H1 (cell line): ENCODE measurements around the gene TTC31. TPM values are rescaled to one million over a fixed set of nuclear protein-coding genes. Genes with fewer than 3 reads are reported as not detected.
A peak's percentile ranks its signal among the peaks of the same experiment; 100 is the strongest.

Source experiments
- CTCF ChIA-PET: fragments of 300-600 bp; sonication (Branson Sonifier 250); formaldehyde crosslinking; loops from one replicate; lab custom pipeline; 2021; ENCODE audit not compliant: partially characterized antibody; lab: Charles Lee
- POLR2A ChIA-PET: fragments of 300-600 bp; sonication (Branson Sonifier 250); formaldehyde crosslinking; loops from one replicate; lab custom pipeline; 2021; ENCODE audit warnings: inconsistent platforms; ENCODE audit not compliant: partially characterized antibody; lab: Charles Lee
- DNase-seq, 2 experiments: peaks; one replicate each; pipeline versions ENCODE4 v3.0.0 to v3.0.0-alpha.2; 2010 to 2022; ENCODE audit warnings: low spot score in 2 of 2, low read depth in 1 of 2, mixed read lengths in 1 of 2
- FAIRE-seq: peaks from 2 replicates; lab custom pipeline; 2011; peaks lifted over from hg19 to GRCh38; lab: Jason Lieb, UNC
- H2AFZ ChIP-seq: 2 replicates; pipeline ENCODE4 v1.8.1; 2012; ENCODE audit warnings: low read length, inconsistent platforms
- H2AK5ac ChIP-seq: 2 replicates; pipeline ENCODE4 v1.6.1; 2013; ENCODE audit warnings: low read depth, low read length
- H2BK120ac ChIP-seq: replicated peaks from 2 replicates; pipeline ENCODE3; 2013; ENCODE audit warnings: low read depth, low read length, inconsistent platforms
- H2BK12ac ChIP-seq: 2 replicates; pipeline ENCODE4 v1.6.1; 2013; ENCODE audit warnings: low read depth, low read length
- H2BK15ac ChIP-seq: 2 replicates; pipeline ENCODE4 v1.6.1; 2013; ENCODE audit warnings: low read length
- H2BK20ac ChIP-seq: 2 replicates; pipeline ENCODE4 v1.6.1; 2013; ENCODE audit warnings: low read length
- H2BK5ac ChIP-seq: 2 replicates; pipeline ENCODE4 v1.6.1; 2013; ENCODE audit warnings: low read depth, low read length
- H3K14ac ChIP-seq: 2 replicates; pipeline ENCODE4 v1.6.1; 2013; ENCODE audit warnings: inconsistent platforms; ENCODE audit not compliant: insufficient read length
- H3K18ac ChIP-seq: 2 replicates; pipeline ENCODE4 v1.6.1; 2013; ENCODE audit warnings: low read length; ENCODE audit errors: extremely low read depth
- H3K23ac ChIP-seq: 2 replicates; pipeline ENCODE4 v1.6.1; 2013; ENCODE audit warnings: inconsistent platforms; ENCODE audit not compliant: insufficient read length
- H3K23me2 ChIP-seq: 2 replicates; pipeline ENCODE4 v1.6.1; 2013; ENCODE audit warnings: low read depth, low read length
- H3K27ac ChIP-seq: 2 replicates; pipeline ENCODE4 v1.6.1; 2011; ENCODE audit warnings: low read depth, low read length, inconsistent platforms
- H3K27me3 ChIP-seq, 4 experiments: replicated peaks in 1 of 4; 1 replicate in 1 of 4; 2 replicates in 3 of 4; pipeline versions ENCODE4 v1.6.1 to v1.8.1; 2011 to 2013; ENCODE audit warnings: low read length in 3 of 4, mild to moderate bottlenecking in 3 of 4, inconsistent platforms in 2 of 4, mixed read lengths in 2 of 4, moderate library complexity in 1 of 4; ENCODE audit not compliant: control insufficient read depth in 3 of 4, insufficient read depth in 3 of 4; ENCODE audit errors: extremely low read depth in 1 of 4
- H3K36me3 ChIP-seq, 4 experiments: 2 replicates each; pipeline versions ENCODE4 v1.6.1 to v1.8.1; 2011 to 2013; ENCODE audit warnings: mild to moderate bottlenecking in 4 of 4, low read length in 3 of 4, moderate library complexity in 2 of 4, control low read depth in 1 of 4, inconsistent platforms in 1 of 4; ENCODE audit not compliant: insufficient read depth in 4 of 4, control insufficient read depth in 2 of 4
- H3K4ac ChIP-seq: replicated peaks from 2 replicates; pipeline ENCODE3; 2013; ENCODE audit warnings: low read length, low read depth, mixed read lengths, inconsistent platforms; ENCODE audit not compliant: insufficient read length
- H3K4me1 ChIP-seq, 4 experiments: replicated peaks in 1 of 4; 1 replicate in 1 of 4; 2 replicates in 3 of 4; pipeline versions ENCODE4 v1.6.1 to v1.8.1; 2011 to 2013; ENCODE audit warnings: low read length in 3 of 4, inconsistent platforms in 2 of 4, mixed read lengths in 1 of 4; ENCODE audit not compliant: insufficient read depth in 4 of 4, control insufficient read depth in 3 of 4
- H3K4me2 ChIP-seq, 2 experiments: 2 replicates each; pipeline versions ENCODE4 v1.6.1 to v1.8.1; 2011 to 2013; ENCODE audit warnings: low read depth in 2 of 2, low read length in 2 of 2, control low read depth in 1 of 2, inconsistent platforms in 1 of 2, mild to moderate bottlenecking in 1 of 2; ENCODE audit not compliant: insufficient read depth in 1 of 2
- H3K4me3 ChIP-seq, 4 experiments: fragments of 200-600, 300-600 bp in 1 of 4; sonication (generic), shearing (Covaris generic), sonication (Bioruptor Twin) in 1 of 4; 2 replicates each; pipeline versions ENCODE4 v1.5.1 to v1.8.1; 2011 to 2016; ENCODE audit warnings: low read length in 4 of 4, low read depth in 3 of 4, control low read depth in 2 of 4, inconsistent platforms in 2 of 4, mild to moderate bottlenecking in 2 of 4, mixed read lengths in 1 of 4, moderate library complexity in 1 of 4; ENCODE audit not compliant: insufficient read depth in 2 of 4; ENCODE audit errors: extremely low read depth in 1 of 4
- H3K56ac ChIP-seq: replicated peaks from 2 replicates; pipeline ENCODE3; 2013; ENCODE audit warnings: low read depth, mild to moderate bottlenecking, mixed read lengths, low read length, inconsistent platforms; ENCODE audit not compliant: insufficient read length
- H3K79me1 ChIP-seq: 2 replicates; pipeline ENCODE4 v1.6.1; 2013; ENCODE audit warnings: low read depth, low read length, control low read depth
- H3K79me2 ChIP-seq, 2 experiments: 2 replicates each; pipeline versions ENCODE4 v1.6.1 to v1.8.1; 2012 to 2013; ENCODE audit warnings: low read length in 2 of 2, mild to moderate bottlenecking in 2 of 2, inconsistent platforms in 1 of 2; ENCODE audit not compliant: insufficient read depth in 2 of 2, control insufficient read depth in 1 of 2
- H3K9ac ChIP-seq, 4 experiments: replicated peaks in 1 of 4; 1 replicate in 1 of 4; 2 replicates in 3 of 4; pipeline versions ENCODE4 v1.6.1 to v1.8.1; 2011 to 2013; ENCODE audit warnings: low read depth in 3 of 4, low read length in 3 of 4, control low read depth in 2 of 4, mild to moderate bottlenecking in 2 of 4, moderate library complexity in 2 of 4, inconsistent platforms in 1 of 4; ENCODE audit errors: extremely low read depth in 1 of 4
- H3K9me3 ChIP-seq, 2 experiments: 2 replicates each; pipeline versions ENCODE4 v1.6.1 to v1.8.1; 2012 to 2013; ENCODE audit warnings: mild to moderate bottlenecking in 2 of 2, moderate library complexity in 2 of 2, control low read depth in 1 of 2, inconsistent platforms in 1 of 2, low read depth in 1 of 2, low read length in 1 of 2, mixed read lengths in 1 of 2; ENCODE audit not compliant: insufficient read depth in 2 of 2
- H4K20me1 ChIP-seq, 2 experiments: replicated peaks in 1 of 2; 2 replicates each; pipeline versions ENCODE3 to v1.8.1; 2011 to 2013; ENCODE audit warnings: inconsistent platforms in 2 of 2, low read length in 2 of 2, mild to moderate bottlenecking in 1 of 2; ENCODE audit not compliant: insufficient read depth in 2 of 2, control insufficient read depth in 1 of 2
- H4K5ac ChIP-seq: 2 replicates; pipeline ENCODE4 v1.6.1; 2013; ENCODE audit warnings: low read length, low read depth, mixed read lengths, inconsistent platforms; ENCODE audit not compliant: insufficient read length
- H4K8ac ChIP-seq: 2 replicates; pipeline ENCODE4 v1.8.0; 2013; ENCODE audit warnings: mild to moderate bottlenecking, moderate library complexity, low read length, inconsistent platforms; ENCODE audit not compliant: insufficient read depth; ENCODE audit errors: extremely low read depth
- H4K91ac ChIP-seq: replicated peaks from 2 replicates; pipeline ENCODE3; 2013; ENCODE audit warnings: low read length, mixed read lengths, inconsistent platforms; ENCODE audit not compliant: insufficient read length
- CEBPB ChIP-seq: IDR thresholded peaks from 2 replicates; pipeline ENCODE4 v1.6.1; 2012; ENCODE audit warnings: low read depth, low read length
- E2F6 ChIP-seq: IDR thresholded peaks from 2 replicates; pipeline ENCODE4 v1.6.1; 2012; ENCODE audit warnings: inconsistent platforms
- EZH2 ChIP-seq: fragments of 200-600 bp; sonication (generic); IDR thresholded peaks from 2 replicates; pipeline ENCODE4 v1.7.1; 2012; ENCODE audit warnings: low read depth, mild to moderate bottlenecking, moderate library complexity, low read length, inconsistent platforms; ENCODE audit not compliant: severe bottlenecking
- HDAC2 ChIP-seq, 2 experiments: fragments of 300-600 bp in 1 of 2; sonication (generic) in 1 of 2; IDR thresholded peaks; 2 replicates each; pipeline ENCODE4 v1.6.1; 2011 to 2012; ENCODE audit warnings: low read depth in 2 of 2, low read length in 2 of 2, mild to moderate bottlenecking in 2 of 2, moderate library complexity in 2 of 2, borderline replicate concordance in 1 of 2, inconsistent platforms in 1 of 2
- HDAC6 ChIP-seq: IDR thresholded peaks from one replicate; pipeline ENCODE4 v1.7.1; 2012; ENCODE audit warnings: low read depth, mild to moderate bottlenecking, inconsistent platforms, low read length, moderate library complexity
- RFX5 ChIP-seq: IDR thresholded peaks from 2 replicates; pipeline ENCODE4 v1.6.1; 2011; ENCODE audit warnings: low read depth, low read length, improper control_type of control experiment, borderline replicate concordance
- RNF2 ChIP-seq: fragments of 200-900, 300-1000 bp; sonication (generic); IDR thresholded peaks from 2 replicates; pipeline ENCODE4 v1.7.1; 2016; ENCODE audit warnings: borderline replicate concordance, low read depth, mild to moderate bottlenecking, antibody characterized with exemption, low read length; ENCODE audit not compliant: poor library complexity, severe bottlenecking; ENCODE audit errors: missing control alignments
- SUZ12 ChIP-seq: fragments of 200-600 bp; sonication (generic); IDR thresholded peaks from 2 replicates; pipeline ENCODE4 v1.6.1; 2012; ENCODE audit warnings: mild to moderate bottlenecking, inconsistent platforms, low read length, moderate library complexity, mixed read lengths
- TAF7 ChIP-seq: optimal IDR thresholded peaks from 2 replicates; pipeline ENCODE3; 2011; ENCODE audit warnings: low read depth, mild to moderate bottlenecking, inconsistent platforms, low read length, moderate library complexity, borderline replicate concordance
- WGBS, 2 experiments: shearing (Covaris generic) in 1 of 2; methylation state at CpG; one replicate each; pipeline versions ENCODE4 v1.1.6 to v1.1.7; 2013 to 2015; ENCODE audit warnings: low lambda C conversion rate in 2 of 2, mixed read lengths in 2 of 2, inconsistent platforms in 1 of 2, low coverage in 1 of 2, missing lambda C conversion rate in 1 of 2; ENCODE audit not compliant: insufficient replicate concordance in 2 of 2, insufficient coverage in 1 of 2, insufficient read length in 1 of 2; ENCODE audit errors: extremely low coverage in 1 of 2, missing lambda C conversion rate in 1 of 2; 5-methylcytosine and 5-hydroxymethylcytosine counted together
- polyA plus RNA-seq, 7 experiments: library from polyadenylated mRNA; depleted of rRNA in 3 of 7; stranded (reverse) in 5 of 7; unstranded in 2 of 7; fragments of >200 nt in 5 of 7; fragments of 200-250 nt in 2 of 7; gene quantifications; 1 replicate in 5 of 7; 2 replicates in 1 of 7; 4 replicates in 1 of 7; pipeline versions ENCODE4 v1.2.1 to v1.2.3, GENCODE V29; 2011 to 2013; ENCODE audit warnings: missing spikeins in 2 of 7, mixed read lengths in 2 of 7
- total RNA-seq: library from RNA; stranded (reverse); fragmentation: NEBNext Ultra II Directional; extraction: Animal tissue kit (Norgen Biotek cat#: 25700); gene quantifications from 2 replicates; pipeline ENCODE4 v1.2.1, GENCODE V29; 2021

The TTC31 gene
- total and polyA plus RNA-seq, 2 of the 8 experiments (the other 6 are each of a cell fraction or from before 2014, with no cell fraction given) = 28.8 to 29.9 TPM

DNA sequence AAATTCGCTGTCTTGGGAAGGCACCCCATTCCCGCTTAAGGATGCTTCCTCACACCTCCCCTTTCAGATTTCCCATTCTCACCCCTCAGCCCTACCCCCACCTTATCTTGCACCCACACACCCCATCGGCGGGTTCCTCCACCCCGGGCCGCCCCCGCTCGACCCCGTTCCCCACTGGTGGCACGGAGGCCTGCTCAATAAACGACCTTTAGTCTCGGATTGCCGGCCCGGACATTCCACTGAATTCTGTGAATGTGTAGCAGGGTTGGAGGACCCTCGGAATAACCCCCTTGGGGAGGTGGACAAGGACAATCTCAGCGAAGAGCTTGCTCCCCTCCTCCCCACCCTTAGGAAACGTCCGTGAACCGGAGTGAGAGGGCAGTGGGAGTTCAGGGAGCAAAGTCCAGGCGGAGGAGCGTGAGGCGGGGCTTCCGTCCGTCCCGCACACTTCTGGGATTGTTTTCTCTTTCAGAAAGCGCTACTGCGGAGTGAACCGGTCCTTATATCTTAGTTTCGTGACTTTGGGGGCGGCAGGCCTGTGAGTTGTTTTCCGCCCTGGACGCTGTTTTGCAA lies 19.4 kb downstream of the TTC31 start:
- CTCF ChIA-PET = interaction anchor here (1.8 to 5.1 kb wide), 6 partner anchors 11 to 19 kb away, joined by 6 to 24 read pairs (median 14); partner anchors contain the start of genes CCDC142, TLX2 and TTC31
- no peak overlapping the region for H3K23ac ChIP-seq
- H2AK5ac ChIP-seq = no peak overlapping the region
- DNase-seq (peak in 1 of 2 experiments; percentile 67), FAIRE-seq (no peak)
- no peak overlapping the region for H3K14ac ChIP-seq
- H2AFZ ChIP-seq = peak overlapping the region; percentile 17; the same call in 1 of the 2 replicates
- H4K8ac ChIP-seq = peak overlapping the region; percentile 82; the same call in 1 of the 2 replicates
- peaks cover 0 to 3% of the 10 kb centered on the region in 2 experiments; a peak in 1 of 4 replicates for H3K79me2 ChIP-seq
- peak overlapping the region; percentile 35; the same call in 1 of the 2 replicates for H2BK5ac ChIP-seq
- H2BK15ac ChIP-seq = 0 out of 2 replicates have a peak overlapping the region, but pooled peaks have one; percentile 16
- H3K4me2 ChIP-seq = peak overlapping the region; percentile 78 to 88
- H3K27ac ChIP-seq = no peak overlapping the region
- peaks cover 7 to 66% (median 43%) of the 10 kb centered on the region in 4 experiments for H3K4me1 ChIP-seq
- 3% methylated on average over 31 of the region's 32 CpGs; no CpG with 5 or more reads in 1 of the 2 experiments for WGBS, 2 experiments
- peak overlapping the region; percentile 60; the same call in 1 of the 2 replicates for H2BK12ac ChIP-seq
- no peak overlapping the region for H3K9ac ChIP-seq
- H2BK120ac ChIP-seq = no peak overlapping the region
- H4K5ac ChIP-seq = no peak overlapping the region
- POLR2A ChIA-PET = interaction anchor here (1.2 to 9.4 kb wide), 5 partner anchors 11 to 62 kb away, joined by 3 to 73 read pairs (median 59); partner anchors contain the start of genes AUP1, CCDC142, HTRA2 and TLX2
- peak overlapping the region; percentile 36 to 65 (median 54) for H3K4me3 ChIP-seq
- H2BK20ac ChIP-seq = no peak overlapping the region
- H4K20me1 ChIP-seq = peaks cover 0 to 12% of the 10 kb centered on the region in 2 experiments
- peaks cover 39% of the 10 kb centered on the region; the same call in 1 of the 2 replicates for H3K23me2 ChIP-seq
- no peak overlapping the region for H4K91ac ChIP-seq
- H3K4ac ChIP-seq = no peak overlapping the region
- peak overlapping the region; percentile 19; the same call in 1 of the 2 replicates for H3K18ac ChIP-seq
- peak overlapping the region; percentile 10 for H3K56ac ChIP-seq
- peaks cover 0 to 9% (median 4%) of the 10 kb centered on the region in 4 experiments; a peak in 6 of 8 replicates for H3K36me3 ChIP-seq
- H3K9me3 ChIP-seq = no peaks in the 10 kb centered on the region
- H3K79me1 ChIP-seq = no peaks in the 10 kb centered on the region
- H3K27me3 ChIP-seq = peaks cover 71 to 91% (median 89%) of the 10 kb centered on the region in 4 experiments
- TF ChIP-seq HDAC6 = no peak
- TF ChIP-seq RNF2 = peak; percentile 83
- no peak for TF ChIP-seq CEBPB
- TF ChIP-seq EZH2 = peak; percentile 94
- TF ChIP-seq RFX5 = no peak
- no peak for TF ChIP-seq TAF7
- TF ChIP-seq SUZ12 = no peak; the same call in none of the 2 replicates
- TF ChIP-seq HDAC2 (IDR thresholded peaks at IDR 0.05; ENCODE audit: borderline replicate concordance in 1 of 2, low read depth in 2 of 2, low read length in 2 of 2) = no peak
- TF ChIP-seq E2F6 = no peak
